GM18909 (cell line): Measurements from ENCODE around the gene ALG12.

Experiments used
- ATAC-seq: cut with Tn5 transposase; IDR thresholded peaks from one replicate; pipeline ENCODE4 v1.9.1; 2021; ENCODE audit warnings: mild to moderate bottlenecking; ENCODE audit not compliant: unreplicated experiment, poor library complexity

ALG12 gene

DNA sequence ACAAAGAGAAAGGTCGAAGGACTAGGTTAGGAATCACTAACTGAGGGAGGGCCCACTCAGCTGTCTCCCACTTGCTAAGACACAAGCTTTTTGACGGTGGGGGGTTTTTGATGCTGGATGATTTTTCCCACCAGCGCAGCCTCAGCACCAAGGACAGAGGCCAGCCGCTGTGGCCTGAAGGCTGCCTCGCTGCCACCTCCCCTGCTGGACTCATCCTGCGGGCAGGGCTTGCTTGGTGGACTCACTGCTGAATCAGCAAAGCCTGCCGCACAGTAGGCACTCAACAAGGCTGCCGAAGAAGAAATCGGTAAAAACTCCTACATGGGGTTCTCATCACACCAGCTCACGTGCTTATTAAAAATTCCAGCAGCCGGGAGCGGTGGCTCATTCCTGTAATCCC is 2.6 kb downstream of the ALG12 start:
- ATAC-seq = no peak

DNA sequence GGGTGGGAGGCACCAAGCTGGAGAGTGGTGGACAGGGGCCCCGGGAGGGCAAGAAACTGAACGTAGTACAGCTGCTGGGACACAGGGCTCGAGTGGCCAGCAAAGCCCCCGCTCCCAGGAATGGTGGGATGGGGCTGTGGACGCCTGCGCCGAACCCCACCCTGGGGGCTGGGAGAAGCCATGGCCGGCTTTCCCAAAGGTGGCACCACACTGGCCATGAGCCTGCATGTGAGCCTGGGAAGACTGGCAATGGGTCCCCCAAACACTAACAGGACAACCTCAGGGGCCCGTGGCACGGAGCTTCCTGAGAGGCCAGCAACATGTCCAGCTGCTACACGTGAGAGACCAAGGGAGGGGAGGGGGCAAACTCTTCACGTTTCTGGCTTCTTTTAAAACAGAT is 4.0 kb downstream of the ALG12 start:
- no peak for ATAC-seq

DNA sequence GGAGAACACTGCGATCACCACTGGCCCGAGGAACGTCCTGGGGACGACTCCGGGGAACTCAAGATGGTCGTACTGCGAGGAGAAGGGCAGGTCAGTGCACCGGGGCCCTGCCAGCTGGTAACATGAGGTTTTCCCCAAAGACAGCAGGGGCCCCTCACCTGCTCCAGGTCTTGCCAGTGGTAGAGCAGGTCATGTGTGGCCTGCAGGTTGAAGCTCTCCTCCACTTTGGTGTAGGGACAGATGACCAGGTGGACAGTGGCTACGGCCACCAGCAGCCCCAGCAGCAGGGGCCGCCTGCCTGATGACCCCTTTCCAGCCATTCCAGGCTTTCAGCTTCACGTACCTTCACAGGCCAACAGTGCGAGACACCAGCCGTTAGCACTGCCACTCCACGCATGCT is 4.8 kb downstream of the ALG12 start:
- ATAC-seq = no peak

DNA sequence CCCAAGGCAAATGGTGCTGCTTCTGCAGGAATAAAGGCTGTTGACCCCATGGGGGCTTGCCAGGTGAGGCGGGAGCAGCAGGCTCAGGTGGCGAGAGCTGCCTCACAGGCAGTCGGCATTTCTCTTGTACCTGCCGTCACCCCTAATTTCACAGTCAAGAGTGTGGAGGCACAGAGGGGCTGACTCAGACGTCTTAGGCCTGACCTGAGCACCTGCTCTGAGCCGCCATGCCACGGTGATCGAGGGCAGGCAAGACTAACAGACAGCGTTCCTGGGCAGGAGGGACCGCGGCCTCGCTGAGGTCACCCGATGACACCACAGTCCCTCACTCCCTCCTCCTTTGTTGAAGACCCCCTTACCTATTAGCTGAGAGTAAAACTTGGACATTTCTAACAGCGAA is 5.2 kb downstream of the ALG12 start:
- ATAC-seq = no peak

DNA sequence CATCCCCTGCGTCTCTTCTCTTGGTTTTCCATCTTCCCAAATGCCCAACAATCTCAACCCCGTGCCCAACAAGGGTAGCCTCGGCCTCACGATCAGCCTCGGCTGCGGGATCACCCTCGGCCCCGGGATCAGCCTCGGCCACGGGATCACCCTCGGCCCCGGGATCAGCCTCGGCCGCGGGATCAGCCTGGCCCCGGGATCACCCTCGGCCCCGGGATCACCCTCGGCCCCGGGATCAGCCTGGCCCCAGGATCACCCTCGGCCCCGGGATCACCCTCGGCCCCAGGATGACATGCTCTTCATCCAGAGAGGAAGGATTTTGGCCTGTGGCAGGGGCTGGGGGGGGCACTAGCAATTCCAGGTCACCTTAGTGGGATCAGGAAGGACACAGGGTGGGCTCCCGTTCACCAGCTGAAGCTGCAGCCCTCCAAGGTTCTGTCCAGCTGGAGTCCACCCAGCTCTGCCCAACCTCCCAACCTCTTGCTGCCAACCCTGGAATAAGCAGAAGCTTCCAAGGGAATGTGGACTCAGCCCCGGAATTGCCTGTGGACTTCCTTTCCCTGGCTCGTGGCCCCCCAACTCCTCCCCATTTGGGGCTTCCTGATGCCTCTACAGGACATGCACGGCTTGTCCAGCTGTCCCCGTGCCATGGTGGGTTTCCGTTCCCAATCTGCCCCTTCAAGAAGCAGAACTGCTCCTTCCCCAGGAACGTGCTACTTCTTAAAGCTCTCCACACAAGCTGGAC is 6.2 kb downstream of the ALG12 start:
- no peak for ATAC-seq

DNA sequence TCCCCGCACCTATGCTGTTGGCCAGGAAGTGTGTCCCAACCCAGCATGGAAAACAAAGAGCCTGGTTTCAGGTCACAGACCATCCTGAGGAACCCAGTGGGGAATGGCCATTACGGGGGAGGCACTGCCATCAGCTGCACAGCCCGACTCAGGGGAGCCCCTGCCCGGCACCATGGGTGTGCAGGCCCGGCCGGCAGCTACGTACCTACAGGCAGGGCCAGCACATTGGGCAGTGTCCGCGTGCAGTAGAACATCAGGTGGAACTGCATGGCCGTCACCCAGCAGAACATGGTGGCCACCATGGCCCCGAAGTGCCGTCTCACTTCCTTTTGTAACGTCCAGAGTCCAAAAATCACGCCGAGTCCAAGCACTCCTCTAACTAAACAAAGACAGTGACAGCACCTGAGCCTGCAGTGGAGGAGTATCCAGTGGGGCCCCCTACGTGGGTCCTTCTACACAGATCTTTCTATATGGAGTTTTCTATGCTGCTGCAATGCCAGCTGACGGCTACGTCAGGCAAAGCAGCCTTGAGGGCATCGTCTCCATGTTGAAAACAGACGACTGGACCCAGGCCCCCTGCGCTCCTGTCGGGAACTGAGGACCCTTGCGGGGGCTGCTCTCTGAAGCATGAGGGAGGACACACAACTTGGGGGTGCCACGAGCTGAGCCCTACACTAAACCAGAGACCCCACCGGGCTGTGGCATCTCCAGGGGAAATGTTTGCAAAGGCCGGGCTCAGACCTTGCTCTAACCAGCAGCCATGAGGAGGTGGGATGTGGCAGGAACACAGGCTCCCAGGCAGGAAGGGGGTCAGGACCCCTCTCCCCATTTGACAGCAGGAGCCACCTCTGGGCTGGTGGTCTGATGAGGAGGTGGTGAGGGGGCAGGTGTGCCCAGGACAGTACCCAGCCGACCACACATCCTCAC is 7.7 kb downstream of the ALG12 start:
- no peak for ATAC-seq

DNA sequence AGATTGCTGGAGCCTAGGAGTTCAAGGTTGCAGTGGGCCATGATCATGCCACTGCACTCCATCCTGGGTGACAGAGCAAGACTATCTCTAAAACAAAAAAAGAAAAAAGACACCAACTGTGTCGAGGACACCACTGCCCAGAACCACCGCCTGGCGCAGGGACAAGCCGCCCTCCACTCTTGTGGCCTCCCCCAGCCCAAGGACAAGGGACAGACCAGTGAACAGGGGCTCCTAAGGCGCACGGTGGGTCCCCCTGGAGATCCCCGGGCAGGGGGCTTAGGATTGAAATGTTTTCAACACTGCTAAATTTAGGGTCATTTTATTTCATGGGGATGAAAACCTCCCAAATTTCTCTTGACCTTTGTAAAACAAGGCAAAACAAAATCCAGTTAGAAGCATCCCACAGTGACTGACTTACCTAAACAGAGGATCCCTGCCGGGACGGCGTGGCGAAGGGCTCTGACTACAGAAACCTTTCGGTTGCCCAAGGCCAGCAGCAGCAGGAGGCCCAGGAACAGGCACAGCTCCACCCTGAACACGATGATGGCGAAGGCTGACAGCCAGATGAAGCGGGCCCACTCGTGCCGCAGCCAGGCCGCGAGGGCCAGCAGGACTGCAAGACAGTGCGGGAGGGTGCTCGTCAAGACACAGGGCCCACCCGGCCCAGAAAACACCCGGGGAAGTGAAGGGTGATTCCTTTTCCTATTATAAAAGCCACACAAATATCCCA is 8.6 kb downstream of the ALG12 start:
- ATAC-seq = no peak

DNA sequence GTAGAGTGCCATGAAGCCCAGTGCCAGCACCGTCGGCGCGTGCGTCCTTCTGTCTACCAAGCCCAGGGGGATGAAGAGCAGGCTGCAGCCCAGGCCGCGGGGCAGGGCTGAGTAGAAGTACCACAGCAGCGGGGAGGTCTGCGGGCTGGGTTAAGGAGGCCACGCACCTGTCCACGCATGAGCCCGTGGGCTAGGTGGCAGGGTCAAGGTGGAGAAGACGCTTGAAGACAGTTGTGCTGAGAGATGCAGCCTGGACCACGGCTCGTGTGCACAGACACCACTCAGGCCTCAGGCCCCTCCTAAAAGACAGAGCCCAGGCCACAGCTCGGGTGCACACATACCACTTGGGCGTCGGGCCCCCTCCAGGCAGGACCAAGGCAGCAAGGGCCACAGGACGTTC is 10.4 kb downstream of the ALG12 start:
- no peak for ATAC-seq

DNA sequence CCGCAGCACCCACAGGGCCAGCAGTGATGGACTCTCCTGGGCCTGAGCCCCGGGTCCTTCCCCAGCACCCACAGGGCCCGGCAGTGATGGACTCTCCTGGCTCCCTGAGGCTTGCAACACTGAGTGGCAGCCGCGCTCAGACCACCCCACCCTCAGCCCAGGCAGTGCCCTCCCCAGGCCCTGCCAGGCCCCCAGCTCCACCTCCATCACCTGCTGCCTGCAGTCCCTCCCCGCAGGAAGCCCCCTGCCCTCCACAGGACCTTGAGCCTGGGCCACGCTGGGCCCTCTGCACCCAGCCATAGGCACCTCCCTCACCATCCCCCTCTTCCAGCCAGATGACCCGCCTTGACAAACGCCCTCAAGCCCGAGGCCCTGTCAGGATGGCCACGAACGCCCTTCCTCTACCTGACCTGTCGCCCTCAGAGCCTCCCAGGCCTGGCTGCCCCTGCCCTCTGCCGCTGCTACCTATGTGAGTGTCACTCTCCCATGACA is 11.4 kb downstream of the ALG12 start:
- ATAC-seq = no peak

DNA sequence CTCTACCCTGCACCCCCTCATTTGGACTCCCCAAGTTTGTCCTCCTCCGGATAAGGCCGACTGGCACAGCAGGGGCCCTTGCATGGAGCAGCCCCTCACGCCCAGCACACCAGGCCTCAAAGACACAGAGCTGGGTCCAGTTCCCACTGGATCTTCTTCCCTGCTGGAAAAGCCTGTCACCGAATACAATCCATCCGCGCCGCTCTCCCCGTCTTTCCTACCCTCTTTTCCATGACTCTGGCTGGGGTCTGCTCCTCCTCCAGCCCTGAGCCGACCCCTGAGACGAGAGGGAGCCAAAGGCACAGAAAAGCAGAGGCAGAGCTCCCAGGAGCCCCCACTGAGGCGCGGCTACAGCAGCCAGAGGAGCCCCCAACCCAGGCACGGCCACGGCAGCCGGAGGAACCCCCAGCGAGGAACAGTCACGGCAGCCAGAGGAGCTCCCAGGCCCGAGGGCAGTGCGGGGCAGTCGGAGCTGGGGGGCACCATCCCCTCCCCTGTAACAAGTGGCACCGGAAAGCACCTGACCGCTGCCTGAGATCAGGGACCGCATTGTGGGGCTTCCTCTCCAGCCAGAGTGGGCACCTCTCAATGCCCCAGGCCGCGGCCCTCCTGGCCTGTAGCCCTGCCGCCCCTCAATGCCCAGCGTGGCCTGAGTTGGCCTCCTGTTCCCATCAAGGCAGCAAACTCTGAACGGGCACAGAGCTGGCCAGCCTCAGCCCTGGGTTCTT is 12.0 kb downstream of the ALG12 start:
- ATAC-seq = no peak

DNA sequence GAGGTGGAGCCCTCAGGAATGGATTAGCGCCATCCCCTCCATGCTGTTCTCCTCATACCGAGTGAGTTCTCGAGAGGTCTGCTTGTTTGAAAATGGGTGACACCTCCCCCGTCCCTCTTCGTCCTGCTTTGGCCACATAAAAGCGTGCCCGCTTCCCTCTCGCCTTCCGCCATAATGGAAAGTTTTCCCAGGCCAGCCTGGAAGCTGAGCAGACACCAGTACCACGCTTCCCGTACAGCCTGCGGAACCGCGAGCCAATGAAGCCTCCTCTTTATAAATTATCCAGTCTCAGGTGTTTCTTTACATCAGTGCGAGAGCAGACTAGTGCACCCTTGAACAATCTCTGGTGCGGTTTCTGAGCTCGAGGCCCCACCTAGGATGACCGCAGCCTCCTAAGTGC is 12.8 kb downstream of the ALG12 start:
- ATAC-seq = no peak

DNA sequence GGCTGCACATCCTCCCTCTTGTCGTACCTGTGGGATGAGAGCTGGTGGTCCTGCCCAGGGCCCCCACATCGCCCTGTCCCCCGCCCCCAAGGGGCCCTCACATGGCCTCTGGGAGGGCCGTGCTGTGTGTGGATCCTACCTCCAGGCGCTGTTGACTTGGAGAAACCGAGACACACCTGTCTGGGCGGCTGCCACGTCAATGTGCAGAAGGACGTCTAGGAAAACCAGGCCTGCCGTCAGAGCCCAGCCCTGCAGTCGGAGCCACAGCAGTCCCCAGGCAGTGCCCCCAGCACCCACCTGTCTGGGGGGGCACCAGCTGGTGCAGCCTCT is 14.2 kb downstream of the ALG12 start:
- ATAC-seq = no peak

DNA sequence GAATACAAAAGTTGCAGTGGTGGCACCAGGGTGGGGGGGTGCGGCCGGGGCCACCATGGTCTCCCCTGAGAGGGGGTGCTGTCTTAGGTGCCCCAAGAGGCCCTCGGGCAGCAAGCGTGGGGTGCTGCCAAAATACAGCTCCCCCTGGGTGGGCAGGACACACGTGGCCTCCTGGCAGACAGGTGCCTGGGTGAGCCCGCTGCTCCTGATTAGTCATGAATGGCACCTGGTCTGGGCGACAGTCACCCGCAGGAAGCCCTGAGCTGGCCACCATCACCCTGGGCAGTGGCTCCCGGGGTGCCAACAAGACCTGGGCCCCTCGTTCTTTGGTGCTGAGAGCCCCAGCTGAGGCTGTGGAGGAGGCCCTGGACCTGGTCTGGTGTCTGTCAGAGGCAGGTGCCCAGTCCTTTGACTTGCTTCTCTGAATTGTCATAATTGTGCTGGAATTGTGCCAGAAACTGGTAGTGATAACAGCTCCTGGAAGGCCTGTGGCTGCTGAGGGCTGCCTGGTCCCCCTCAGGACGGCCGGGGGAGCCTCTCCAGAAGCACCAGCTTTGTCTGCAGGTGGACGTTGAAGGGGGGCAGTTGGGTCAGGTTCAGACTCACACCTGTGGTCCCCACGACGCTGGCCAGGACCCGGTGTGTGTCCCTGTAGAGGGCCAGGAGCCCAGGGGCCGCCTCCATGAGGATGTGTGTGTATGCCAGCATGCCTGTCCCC is 14.8 kb downstream of the ALG12 start:
- ATAC-seq = no peak

DNA sequence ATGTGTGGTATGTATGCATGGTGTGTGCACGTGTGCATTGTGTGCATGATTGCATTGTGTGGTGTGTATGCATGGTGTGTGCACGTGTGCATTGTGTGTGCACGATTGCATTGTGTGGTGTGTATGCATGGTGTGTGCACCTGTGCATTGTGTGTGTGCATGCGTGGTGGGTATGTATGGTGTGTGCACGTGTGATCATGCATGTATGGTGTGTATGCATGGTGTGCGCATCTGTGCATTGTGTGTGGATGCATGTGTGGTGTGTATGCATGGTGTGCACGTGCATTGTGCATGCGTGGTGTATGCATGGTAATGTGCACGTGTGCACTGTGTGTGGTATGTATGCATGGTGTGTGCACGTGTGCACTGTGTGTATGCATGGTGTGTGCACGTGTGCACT is 16.8 kb downstream of the ALG12 start:
- ATAC-seq = no peak

DNA sequence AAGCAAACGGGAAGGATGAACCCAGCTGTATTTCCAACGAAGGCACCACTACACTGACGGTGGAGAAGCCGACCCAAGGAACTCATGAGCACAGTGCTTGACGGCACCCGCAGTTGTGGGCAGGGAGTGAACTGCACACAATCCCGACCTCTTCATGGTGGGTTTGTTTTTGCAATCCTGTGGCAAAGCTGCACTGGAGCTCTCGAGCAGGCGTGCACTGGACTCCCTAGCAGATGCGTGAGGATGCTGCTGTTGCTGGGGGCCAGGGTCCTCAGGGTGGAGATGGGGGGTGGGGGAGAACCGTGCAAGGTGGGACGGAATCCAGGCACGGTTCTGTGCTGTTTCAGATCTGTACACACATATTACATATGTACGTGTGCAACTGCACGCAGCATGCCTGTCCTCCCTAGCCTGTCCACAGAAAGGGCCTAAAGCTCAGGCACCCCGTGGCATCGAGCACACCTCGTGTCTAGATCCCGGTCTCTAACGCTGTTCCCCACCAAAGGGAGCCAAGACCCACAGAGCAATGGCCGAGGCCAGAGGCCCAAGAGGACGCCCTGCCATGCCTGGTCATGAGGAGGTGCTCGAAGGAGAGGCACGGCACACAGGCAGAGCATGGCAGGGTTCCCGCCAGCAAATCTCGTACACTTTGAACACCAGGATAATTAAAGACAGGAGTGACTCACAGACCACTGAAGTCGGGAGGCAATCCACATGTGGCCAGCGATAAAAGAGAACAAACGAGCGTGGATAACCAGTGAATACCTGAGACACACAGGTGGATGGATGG is 17.6 kb downstream of the ALG12 start:
- no peak for ATAC-seq

DNA sequence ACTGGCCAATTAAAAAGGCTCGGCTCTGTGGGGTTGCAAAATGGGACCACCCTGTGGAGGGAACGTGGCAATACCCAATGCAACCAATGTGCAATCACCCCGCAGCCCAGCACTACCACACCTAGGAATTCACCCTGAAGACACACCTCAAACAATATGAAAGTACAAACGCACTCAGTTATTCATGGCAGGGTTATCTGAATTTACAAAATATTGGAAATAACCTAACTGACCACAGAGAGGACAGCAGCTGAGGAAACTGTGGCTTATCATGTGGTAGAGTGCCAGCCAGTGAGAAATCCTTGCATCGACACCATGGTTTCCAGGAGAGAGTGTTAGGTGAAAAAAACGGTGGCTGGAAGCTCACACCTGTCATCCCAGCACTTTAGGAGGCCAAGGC is 18.7 kb downstream of the ALG12 start:
- ATAC-seq = no peak

DNA sequence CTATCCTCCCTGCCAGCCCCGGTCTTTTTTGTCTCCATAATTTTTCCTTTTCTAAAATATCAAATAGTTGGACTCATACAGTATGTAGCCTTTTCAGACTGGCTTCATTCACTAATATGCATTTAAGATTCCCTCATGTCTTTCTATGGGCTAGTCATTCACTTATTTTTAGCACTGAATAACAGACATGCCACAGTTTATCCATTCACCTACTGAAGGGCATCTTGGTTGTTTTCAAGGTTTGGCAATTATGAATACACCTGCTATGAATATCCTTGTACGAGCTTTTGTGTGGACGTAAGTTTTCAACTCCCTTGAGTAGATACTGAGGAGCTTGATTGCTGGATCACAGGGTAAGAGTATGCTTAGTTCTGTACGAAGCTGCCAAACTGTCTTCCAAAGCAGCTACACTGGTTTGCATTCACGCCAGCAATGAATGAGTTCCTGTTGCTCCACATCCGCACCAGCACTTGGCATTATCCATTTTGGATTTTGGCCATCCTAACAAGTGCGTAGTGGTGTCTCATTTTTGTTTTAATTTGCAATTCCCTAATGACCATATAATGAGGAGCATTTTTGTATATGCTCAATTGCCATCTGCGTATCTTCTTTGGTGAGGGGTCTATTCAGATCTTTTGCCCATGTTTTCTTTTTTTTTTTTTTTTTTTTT is 21.1 kb downstream of the ALG12 start:
- ATAC-seq = no peak

DNA sequence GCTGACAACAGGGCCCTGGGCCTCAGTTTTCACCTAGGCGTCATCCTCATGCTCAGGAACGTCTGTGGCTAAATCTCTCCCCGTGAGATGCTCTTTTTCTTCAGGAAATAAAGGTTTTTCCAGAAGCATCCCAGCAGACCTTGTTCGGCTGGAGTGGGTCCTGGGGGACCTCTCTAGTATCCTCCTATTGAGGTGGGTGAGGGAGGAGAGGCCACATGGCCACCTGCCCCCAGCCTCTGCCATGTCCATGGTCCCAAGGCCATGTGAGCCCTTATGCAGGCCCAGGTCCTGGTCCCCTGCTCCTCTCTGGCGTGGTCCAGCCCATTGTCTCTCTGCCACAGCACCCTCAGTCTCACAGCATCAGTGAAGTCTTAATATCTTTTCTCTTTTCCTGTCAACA is 22.0 kb downstream of the ALG12 start:
- ATAC-seq = no peak
